ENCODE data around the gene PKP1. TPM values are rescaled to one million over a fixed set of nuclear protein-coding genes. Genes with fewer than 3 reads are reported as not detected.

Gene PKP1
- total RNA-seq, 1 donor from 2014 or later = not detected

GRCh38 chr1:201345081-201345355 lies 61.7 kb downstream of the PKP1 start:
- TF ChIP-seq CTCF (conservative IDR thresholded peaks at IDR 0.05) = no peak
- H3K27ac Mint-ChIP-seq (ENCODE audit: unreplicated experiment) = no peak overlapping the region
- no peaks in the 10 kb centered on the region for H3K36me3 Mint-ChIP-seq (ENCODE audit: low read depth)
- DNase-seq (ENCODE audit: low read depth, low spot score) = no peak
- H3K4me1 Mint-ChIP-seq = peaks cover 4% of the 10 kb centered on the region
- peaks cover 4% of the 10 kb centered on the region for H3K9me3 Mint-ChIP-seq
- H3K27me3 Mint-ChIP-seq (ENCODE audit: low read depth) = no peaks in the 10 kb centered on the region
- no peak overlapping the region for H3K4me3 Mint-ChIP-seq

GRCh38 chr1:201346337-201346939 lies 63.1 kb downstream of the PKP1 start:
- H3K27ac Mint-ChIP-seq (ENCODE audit: unreplicated experiment) = no peak overlapping the region
- no peak overlapping the region for H3K4me3 Mint-ChIP-seq

GRCh38 chr1:201346987-201347386 lies 63.7 kb downstream of the PKP1 start:
- no peak for DNase-seq (ENCODE audit: low read depth, low spot score)
- H3K27ac Mint-ChIP-seq (ENCODE audit: unreplicated experiment) = no peak overlapping the region
- no peak overlapping the region for H3K4me3 Mint-ChIP-seq
- H3K27me3 Mint-ChIP-seq (ENCODE audit: low read depth) = no peaks in the 10 kb centered on the region
- no peak for TF ChIP-seq CTCF (conservative IDR thresholded peaks at IDR 0.05)
- no peaks in the 10 kb centered on the region for H3K9me3 Mint-ChIP-seq
- H3K36me3 Mint-ChIP-seq (ENCODE audit: low read depth) = no peaks in the 10 kb centered on the region
- peaks cover 4% of the 10 kb centered on the region for H3K4me1 Mint-ChIP-seq

More at GRCh38 chr1:201346337-201346939, 63.1 kb downstream of the PKP1 start:
- peak; percentile 48 for DNase-seq (ENCODE audit: low read depth, low spot score)
- peak; percentile 69 for TF ChIP-seq CTCF (conservative IDR thresholded peaks at IDR 0.05)
- H3K4me1 Mint-ChIP-seq = peaks cover 4% of the 10 kb centered on the region
- H3K36me3 Mint-ChIP-seq (ENCODE audit: low read depth) = no peaks in the 10 kb centered on the region
- H3K9me3 Mint-ChIP-seq = peaks cover under 1% of the 10 kb centered on the region
- no peaks in the 10 kb centered on the region for H3K27me3 Mint-ChIP-seq (ENCODE audit: low read depth)

GRCh38 chr1:201347498-201348210 lies 64.3 kb downstream of the PKP1 start:
- no peak for TF ChIP-seq CTCF (conservative IDR thresholded peaks at IDR 0.05)
- H3K27ac Mint-ChIP-seq (ENCODE audit: unreplicated experiment) = no peak overlapping the region

GRCh38 chr1:201348211-201348566 lies 64.9 kb downstream of the PKP1 start:
- H3K4me1 Mint-ChIP-seq = peaks cover 4% of the 10 kb centered on the region
- TF ChIP-seq CTCF (conservative IDR thresholded peaks at IDR 0.05) = peak; percentile 67
- H3K9me3 Mint-ChIP-seq = no peaks in the 10 kb centered on the region
- DNase-seq (ENCODE audit: low read depth, low spot score) = peak; percentile 44
- no peaks in the 10 kb centered on the region for H3K36me3 Mint-ChIP-seq (ENCODE audit: low read depth)
- peaks cover 3% of the 10 kb centered on the region for H3K27me3 Mint-ChIP-seq (ENCODE audit: low read depth)
- H3K4me3 Mint-ChIP-seq = no peak overlapping the region
- no peak overlapping the region for H3K27ac Mint-ChIP-seq (ENCODE audit: unreplicated experiment)

More at GRCh38 chr1:201347498-201348210, 64.3 kb downstream of the PKP1 start:
- no peaks in the 10 kb centered on the region for H3K9me3 Mint-ChIP-seq
- H3K4me3 Mint-ChIP-seq = no peak overlapping the region
- H3K27me3 Mint-ChIP-seq (ENCODE audit: low read depth) = peaks cover 3% of the 10 kb centered on the region
- H3K4me1 Mint-ChIP-seq = peaks cover 4% of the 10 kb centered on the region
- no peaks in the 10 kb centered on the region for H3K36me3 Mint-ChIP-seq (ENCODE audit: low read depth)
- no peak for DNase-seq (ENCODE audit: low read depth, low spot score)

Data from neural crest cell (in vitro differentiated cells).